GM18520 (cell line): ENCODE measurements around the gene INPP1.
"Not testable (repeated sequence)": the region's sequence is repeated elsewhere in the genome, so short reads cannot be mapped to it uniquely, and the experiment has no call there.

Source experiments
- ATAC-seq: cut with Tn5 transposase; IDR thresholded peaks from one replicate; pipeline ENCODE4 v1.9.1; 2021; ENCODE audit not compliant: unreplicated experiment

Gene INPP1

DNA sequence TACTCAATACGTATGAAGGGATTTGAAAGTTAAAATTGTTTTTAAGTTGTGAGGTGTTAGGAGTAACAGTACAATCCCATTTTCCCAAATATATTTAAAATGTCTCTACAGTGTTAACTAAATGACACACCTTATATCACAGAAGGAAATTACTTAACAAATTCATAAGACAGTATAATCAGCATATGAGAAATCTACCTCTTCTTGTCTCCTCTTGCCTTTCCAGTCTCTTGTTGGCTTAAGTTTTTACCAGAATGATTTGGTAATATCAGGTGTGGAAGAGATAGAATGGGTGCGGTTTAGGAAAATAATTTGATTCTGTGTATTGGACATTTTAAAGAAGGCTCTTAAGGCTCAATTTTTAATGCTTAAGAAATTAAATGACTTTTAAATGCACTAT, 9.5 kb upstream of the INPP1 start:
- ATAC-seq: no peak

GRCh38 chr2:190334479-190335224, 8.7 kb upstream of the INPP1 start:
- ATAC-seq: no peak

DNA sequence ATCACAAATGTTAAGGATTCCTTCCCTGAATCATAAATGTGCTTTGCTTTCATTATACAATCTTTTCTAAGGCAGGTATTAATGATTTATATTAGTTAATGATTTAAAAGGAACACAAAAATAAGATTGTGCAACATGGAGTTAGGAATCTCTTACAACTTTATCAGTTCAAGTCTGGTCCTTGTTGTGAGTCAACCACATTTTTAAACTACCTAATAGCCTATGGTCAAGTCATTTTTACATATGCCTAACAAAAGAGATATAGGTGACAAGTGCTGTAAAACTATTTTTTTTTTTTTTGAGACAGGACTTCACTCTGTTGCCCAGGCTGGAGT, 8.2 kb upstream of the INPP1 start:
- no peak for ATAC-seq

DNA sequence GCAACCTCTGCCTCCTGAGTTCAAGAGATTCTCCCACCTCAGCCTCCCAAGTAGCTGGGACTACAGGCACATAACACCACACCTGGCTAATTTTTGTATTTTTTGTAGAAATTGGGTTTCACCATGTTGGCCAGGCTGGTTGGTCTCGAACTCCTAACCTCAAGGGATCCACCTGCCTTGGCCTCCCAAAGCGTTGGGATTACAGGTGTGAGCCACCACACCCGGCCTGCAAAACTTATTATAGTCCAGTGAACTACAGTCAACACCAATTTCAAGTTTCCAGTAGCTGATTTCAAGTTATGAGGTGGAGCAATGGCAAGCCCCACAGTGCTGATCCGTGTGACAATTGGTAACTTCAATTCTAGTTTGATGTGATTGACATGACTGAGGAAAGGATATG, 7.8 kb upstream of the INPP1 start:
- not testable (repeated sequence) for ATAC-seq

DNA sequence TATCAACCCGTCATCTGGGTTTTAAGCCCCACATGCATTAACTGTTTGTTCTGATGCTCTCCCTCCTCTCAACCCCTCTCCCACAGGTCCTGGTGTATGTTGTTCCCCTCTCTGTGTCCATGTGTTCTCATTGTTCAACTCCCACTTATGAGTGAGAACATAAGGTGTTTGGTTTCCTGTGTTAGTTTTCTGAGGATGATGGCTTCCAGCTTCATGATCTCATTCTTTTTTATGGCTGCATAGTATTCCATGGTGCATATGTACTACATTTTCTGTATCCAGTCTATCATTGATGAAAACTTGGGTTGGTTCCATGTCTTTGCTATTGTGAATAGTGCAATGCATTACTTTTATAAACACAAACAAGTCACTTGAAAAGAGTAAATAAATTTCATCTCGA, 7.0 kb upstream of the INPP1 start:
- no peak for ATAC-seq

DNA sequence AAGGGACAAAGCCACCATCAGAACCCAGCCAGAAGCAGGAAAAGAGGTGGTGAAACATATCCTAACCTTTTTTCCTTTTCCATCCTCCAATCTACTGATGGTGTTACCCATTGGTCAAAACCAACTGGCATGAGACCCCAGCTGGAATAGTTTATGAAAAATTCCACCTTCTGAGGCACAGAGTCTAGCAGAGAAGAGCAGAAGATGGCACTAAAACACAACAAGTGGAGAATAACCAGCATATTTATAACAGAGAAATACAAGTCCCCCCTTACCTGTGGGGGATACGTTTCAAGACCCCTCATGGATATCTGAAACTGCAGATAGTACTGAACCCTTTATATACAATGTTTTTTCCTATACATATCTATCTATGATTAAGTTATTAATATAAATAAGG, 4.9 kb upstream of the INPP1 start:
- ATAC-seq: no peak

DNA sequence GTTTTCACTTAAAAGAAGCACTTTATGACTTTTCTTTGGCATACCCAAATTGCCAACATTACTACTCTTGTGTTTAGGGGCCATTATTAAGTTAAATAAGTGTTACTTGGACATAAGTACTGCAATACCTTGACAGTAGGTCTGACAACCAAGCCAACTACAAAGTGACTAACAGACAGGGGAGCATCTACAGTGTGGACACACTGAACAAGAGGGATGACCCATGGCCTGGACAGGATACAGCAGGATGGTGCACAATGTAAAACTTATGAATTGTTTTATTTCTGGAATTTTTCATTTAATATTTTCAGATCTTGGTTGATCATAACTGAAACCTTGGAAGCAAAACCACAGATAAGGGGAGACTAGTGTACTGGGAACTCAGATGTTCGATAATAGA, 4.0 kb upstream of the INPP1 start:
- no peak for ATAC-seq

DNA sequence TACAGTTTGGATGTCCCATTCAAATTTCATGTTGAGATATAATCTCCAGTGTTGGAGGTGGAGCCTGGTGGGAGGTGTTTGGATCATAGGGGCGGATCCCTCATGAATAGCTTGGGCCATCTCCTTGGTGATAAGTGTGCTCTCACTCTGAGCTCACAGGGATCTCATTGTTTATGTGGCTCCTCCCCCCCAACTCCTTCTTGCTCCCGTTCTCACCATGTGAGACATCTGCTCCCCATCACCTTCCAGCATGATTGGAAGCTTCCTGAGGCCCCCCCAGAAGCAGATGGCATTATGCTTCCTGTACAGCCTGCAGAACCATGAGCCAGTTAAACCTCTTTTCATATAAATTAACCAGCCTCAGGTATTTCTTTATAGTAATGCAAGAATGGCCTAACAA, 3.0 kb upstream of the INPP1 start:
- no peak for ATAC-seq

DNA sequence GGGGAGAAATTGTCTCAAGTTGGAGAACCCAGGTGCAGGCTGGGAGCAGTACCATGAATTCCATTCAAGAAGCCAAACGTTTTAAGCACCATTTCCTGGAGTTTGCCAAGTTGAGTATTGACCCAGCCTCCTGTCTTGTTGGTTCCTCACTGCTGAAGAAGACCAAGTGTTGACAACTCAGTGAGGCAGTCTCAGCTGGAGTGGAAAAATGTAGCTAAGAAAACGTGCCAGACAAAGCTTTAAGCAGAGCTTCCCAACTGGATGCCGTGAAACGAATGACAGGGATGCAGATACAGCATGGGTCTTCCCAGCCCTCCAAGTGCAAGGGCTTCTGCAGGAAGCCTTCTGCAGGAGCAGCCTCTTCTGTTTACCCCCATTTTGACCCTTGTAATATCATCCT, 778 bp upstream of the INPP1 start:
- no peak for ATAC-seq

GRCh38 chr2:190343089-190343535, 277 bp upstream of the INPP1 start:
- ATAC-seq: no peak

DNA sequence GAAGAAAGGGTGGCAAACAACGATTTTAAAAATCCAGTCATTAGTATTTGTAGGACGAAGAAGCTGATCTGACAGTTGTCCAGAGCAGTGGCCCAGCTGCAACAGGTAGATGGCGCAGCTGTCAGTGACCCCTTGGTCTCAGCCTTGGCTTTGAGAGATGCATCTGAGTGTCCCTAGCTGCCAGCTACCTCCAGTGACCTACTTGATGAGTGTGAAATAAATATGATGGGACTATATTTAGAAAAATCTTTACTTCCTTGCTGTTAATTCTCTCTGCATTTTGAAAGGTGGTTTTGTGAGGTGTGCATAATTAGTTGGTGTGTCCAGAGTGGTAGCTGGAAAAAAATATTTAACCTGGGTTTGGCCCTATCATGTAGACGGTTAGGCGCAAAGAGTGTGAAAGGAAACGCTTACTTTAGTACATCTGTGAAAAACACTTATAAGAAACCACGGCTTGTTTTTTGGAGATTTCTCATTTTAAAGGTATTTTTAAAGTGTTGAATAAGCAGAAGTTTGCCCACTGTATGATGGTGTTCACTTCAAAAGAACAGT, 963 bp downstream of the INPP1 start:
- ATAC-seq: peak; percentile 71

GRCh38 chr2:190350371-190350770, 7.0 kb downstream of the INPP1 start:
- no peak for ATAC-seq

- ATAC-seq: no peak
Observed at GRCh38 chr2:190351955-190352354, 8.6 kb downstream of the INPP1 start.

DNA sequence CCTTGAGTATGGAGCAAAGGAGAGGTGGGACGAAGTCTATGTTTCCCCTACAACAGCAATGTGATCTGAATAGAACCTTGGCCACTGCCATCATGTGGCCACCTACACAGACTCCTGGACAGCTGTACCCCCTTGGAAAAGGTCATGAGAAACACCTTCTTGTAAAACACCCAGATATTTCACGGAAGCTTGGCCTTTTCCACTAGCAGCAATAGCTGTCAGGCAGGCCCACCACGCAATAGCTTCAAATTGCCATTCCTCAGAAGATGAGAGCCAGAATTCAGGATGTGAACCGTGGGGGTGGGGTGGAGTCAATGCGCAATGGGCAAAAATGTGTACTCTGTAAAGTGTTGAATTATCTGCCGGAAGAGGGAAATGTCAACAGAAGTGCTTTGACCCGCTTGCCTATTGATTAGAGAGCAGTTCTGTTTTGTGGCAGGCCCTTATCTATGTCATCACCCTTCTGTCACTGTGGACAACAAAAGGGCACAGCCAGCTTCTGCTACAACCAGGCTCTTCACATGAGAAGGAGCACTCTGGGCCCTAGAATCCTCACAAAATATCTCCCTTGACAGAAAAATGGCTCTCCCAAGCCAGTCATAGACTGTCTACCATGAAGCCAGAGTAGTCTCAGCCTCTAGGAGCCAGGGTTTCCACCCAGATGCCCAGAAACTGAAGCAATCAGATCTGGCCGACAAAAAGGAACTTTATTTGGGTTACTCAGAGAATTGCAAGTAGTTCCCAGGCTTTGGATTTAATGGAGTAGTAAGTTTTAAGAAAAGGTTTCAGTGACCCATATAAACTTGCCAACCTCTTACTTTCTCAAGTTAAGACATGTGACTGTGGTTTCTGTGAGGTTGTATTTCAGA, 9.5 kb downstream of the INPP1 start:
- ATAC-seq: no peak

- no peak for ATAC-seq
Observed at GRCh38 chr2:190353537-190353899, 10.1 kb downstream of the INPP1 start.

- ATAC-seq: no peak
Observed at GRCh38 chr2:190354003-190354690, 10.8 kb downstream of the INPP1 start.

GRCh38 chr2:190355968-190356644, 12.7 kb downstream of the INPP1 start:
- no peak for ATAC-seq

DNA sequence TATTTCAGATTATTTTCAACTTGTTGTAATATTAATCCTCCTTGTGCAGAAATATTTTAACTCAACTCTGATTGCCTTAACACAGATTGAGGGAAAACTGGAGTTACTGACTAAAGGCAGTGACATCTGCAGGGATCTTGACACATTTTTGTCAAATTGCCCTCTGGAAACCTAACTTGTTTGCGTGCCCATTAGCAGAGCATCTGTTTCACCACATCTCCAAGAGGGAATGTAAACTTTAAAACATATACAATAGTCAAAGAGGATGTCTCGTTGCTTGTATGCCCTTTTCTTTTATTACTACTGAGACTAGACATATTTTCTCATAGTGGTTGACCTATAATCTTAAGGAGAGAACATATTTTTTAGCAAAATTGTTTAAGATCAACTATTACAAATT, 14.2 kb downstream of the INPP1 start:
- ATAC-seq: no peak

DNA sequence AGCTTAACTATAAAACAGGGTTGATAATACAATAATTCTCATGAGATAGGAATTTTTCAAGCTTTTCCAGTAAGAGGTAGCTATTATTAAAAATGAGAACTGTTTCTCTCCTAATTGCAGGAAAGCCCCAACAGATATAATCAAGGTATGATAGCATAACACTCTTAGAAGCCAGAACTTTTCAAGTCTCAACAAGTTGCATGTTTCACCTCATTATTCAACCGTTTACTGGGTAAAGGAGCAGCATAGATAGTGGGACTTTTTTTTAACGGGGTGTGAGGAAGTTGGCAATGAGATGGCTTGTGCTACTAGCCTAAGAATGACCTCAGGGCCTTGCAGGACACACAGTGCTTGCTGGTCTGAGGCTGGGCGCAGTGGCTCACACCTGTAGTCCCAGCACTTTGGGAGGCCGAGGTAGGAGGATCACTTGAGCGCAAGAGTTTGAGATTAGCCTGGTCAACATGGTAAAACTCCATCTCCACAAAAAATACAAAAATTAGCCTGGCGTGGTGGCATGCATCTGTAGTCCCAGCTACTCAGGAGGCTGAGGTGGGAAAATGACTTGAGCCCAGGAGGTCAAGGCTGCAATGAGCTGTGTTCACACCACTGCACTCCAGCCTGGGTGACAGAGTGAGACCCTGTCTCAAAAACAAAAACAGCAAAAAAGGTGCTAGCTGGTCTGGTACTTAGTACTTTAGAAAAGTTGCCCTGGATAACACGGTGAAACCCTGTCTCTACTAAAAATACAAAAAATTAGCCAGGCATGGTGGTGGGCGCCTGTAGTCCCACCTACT, 15.5 kb downstream of the INPP1 start:
- peak; percentile 59 for ATAC-seq

DNA sequence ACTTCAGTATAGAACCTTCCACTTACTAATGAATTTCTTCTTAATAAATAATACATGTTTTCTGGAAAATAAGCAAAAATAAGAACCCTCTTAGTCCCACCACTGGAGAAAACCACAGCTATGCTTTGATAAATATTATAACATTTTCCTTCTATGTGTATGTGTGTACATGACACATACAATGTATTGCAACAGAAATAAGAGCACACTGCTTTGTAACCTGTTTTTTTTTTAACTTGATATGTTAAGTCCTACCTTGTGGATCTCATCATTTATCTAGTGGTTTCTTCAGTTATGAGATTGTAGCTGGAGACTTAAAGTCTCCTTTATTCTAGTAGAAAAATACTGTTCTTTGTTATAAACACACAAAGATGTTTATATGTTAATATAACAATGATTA, 17.2 kb downstream of the INPP1 start:
- no peak for ATAC-seq
